ENCODE results near the gene ACTL7A. TPM values are rescaled to one million over a fixed set of nuclear protein-coding genes. Genes with fewer than 3 reads are reported as not detected.

Gene ACTL7A
- total and polyA plus RNA-seq, 2 of the 13 experiments (the other 11 are each of a cell fraction or from before 2014, with no cell fraction given) = not detected

GRCh38 chr9:108869092-108869725, 7.1 kb downstream of the ACTL7A start (continued):
- TF ChIP-seq CSRNP1 (CRISPR knock-in tag; IDR thresholded peaks at IDR 0.05) = no peak; the same call in 1 of the 2 replicates
- no peak for TF ChIP-seq BHLHE40 (IDR thresholded peaks at IDR 0.05; ENCODE audit: low read length)
- TF ChIP-seq RAD51 (IDR thresholded peaks at IDR 0.05; ENCODE audit: borderline replicate concordance) = no peak
- peak; percentile 43; the same call in 1 of the 2 replicates for TF ChIP-seq DRAP1 (CRISPR knock-in tag; IDR thresholded peaks at IDR 0.05)
- peak; percentile 87 for TF ChIP-seq HDAC2 (CRISPR knock-in tag; IDR thresholded peaks at IDR 0.05)
- TF ChIP-seq MAX (IDR thresholded peaks at IDR 0.05) = peak; percentile 79
- no peak for TF ChIP-seq CENPX (CRISPR knock-in tag; IDR thresholded peaks at IDR 0.05)
- no peak for TF ChIP-seq MTF1 (CRISPR knock-in tag; IDR thresholded peaks at IDR 0.05)
- TF ChIP-seq ZBTB37 (CRISPR knock-in tag; IDR thresholded peaks at IDR 0.05) = no peak
- TF ChIP-seq KLF13 (CRISPR knock-in tag; IDR thresholded peaks at IDR 0.05) = no peak
- TF ChIP-seq TFDP2 (CRISPR knock-in tag; IDR thresholded peaks at IDR 0.05) = no peak
- no peak for TF ChIP-seq CERS6 (CRISPR knock-in tag; IDR thresholded peaks at IDR 0.05)
- TF ChIP-seq ZBTB40 (IDR thresholded peaks at IDR 0.05) = peak; percentile 62
- TF ChIP-seq ZBTB40 (CRISPR knock-in tag; IDR thresholded peaks at IDR 0.05) = peak; percentile 88
- no peak for TF ChIP-seq ZNF678 (CRISPR knock-in tag; IDR thresholded peaks at IDR 0.05)

All from HepG2 (cell line).